ENCODE data around the gene MEIS1. TPM values are rescaled to one million over a fixed set of nuclear protein-coding genes. Genes with fewer than 3 reads are reported as not detected.

Gene MEIS1
- total and polyA plus RNA-seq, 2 experiments from 2014 or later = 19.1 to 44.4 TPM

- no peaks in the 10 kb centered on the region for H3F3A ChIP-seq (ENCODE audit: insufficient read depth)
- no peak for TF ChIP-seq EZH2phosphoT487 (IDR thresholded peaks at IDR 0.05; ENCODE audit: insufficient read depth, low read depth)
- no peak for TF ChIP-seq EZH2 (IDR thresholded peaks at IDR 0.05; ENCODE audit: insufficient read depth, poor library complexity, severe bottlenecking)
- no peak overlapping the region for H3K9ac ChIP-seq
- H3K4me2 ChIP-seq (ENCODE audit: unreplicated experiment) = no peak overlapping the region
- H3K4me3 ChIP-seq = no peak overlapping the region
- H3K4me1 ChIP-seq (ENCODE audit: insufficient read depth) = no peaks in the 10 kb centered on the region
- no peaks in the 10 kb centered on the region for H3K9me2 ChIP-seq (ENCODE audit: insufficient read depth)
- H2AFZ ChIP-seq = no peak overlapping the region
- DNase-seq = no peak
- H3K36me3 ChIP-seq (ENCODE audit: low read depth) = peaks cover 13% of the 10 kb centered on the region; the same call in 1 of the 2 replicates
- in situ Hi-C loops (cut with MboI) = no loop called here
- no peaks in the 10 kb centered on the region for H3K9me3 ChIP-seq (ENCODE audit: low read depth)
- no peak overlapping the region for H3K27ac ChIP-seq
- H4K20me1 ChIP-seq (ENCODE audit: insufficient read depth) = no peaks in the 10 kb centered on the region
- WGBS, 2 experiments (ENCODE audit: low coverage in 1 of 2, low lambda C conversion rate in 2 of 2, missing lambda C conversion rate in 2 of 2) = 76 to 77% methylated on average over 2 of the region's 2 CpGs
- peaks cover 52% of the 10 kb centered on the region for H3K79me2 ChIP-seq (ENCODE audit: insufficient read depth)
- H3K27me3 ChIP-seq (replicated peaks; ENCODE audit: insufficient read depth) = no peaks in the 10 kb centered on the region
These were observed 91.3 kb downstream of the MEIS1 start for GRCh38 chr2:66526180-66526579.

DNA sequence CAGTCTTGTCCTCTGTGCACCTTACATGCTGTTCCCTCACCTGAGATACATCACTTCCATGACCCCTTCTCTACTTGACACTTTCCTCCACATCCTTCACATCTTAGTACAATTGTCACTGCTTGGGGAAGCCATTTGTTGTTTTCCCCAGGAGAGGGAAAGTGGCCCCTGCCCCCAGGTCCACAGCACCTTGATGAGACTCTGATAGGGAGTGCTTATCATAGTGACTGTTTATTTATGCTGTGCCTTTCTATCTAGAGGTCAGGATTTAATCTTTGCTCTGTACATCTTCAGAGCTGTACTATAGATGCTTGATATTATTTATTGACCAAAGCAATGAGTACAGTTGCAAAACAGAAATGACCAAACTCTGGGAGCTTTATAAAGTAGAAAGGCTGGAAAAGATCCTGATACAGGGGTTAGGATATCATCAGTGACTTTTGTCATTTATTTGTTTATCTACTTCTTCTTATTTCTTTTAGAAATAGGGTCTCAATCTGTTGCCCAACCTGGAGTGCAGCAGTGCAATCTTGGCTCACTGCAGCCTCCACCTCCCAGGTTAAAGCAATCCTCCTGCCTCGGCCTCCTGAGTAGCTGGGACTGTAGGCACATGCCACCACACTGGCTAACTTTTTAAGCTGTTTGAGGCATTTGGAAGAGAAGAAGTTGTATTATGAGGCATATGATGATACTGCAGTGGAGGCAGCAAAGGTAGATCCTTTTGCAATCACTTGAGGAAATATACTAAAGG is 94.2 kb downstream of the MEIS1 start:
- Histone ChIP-seq H3K4me2 (ENCODE audit: unreplicated experiment) (no peak overlapping the region), H2AFZ (no peak overlapping the region), H3K9me2 (ENCODE audit: insufficient read depth) (no peaks in the 10 kb centered on the region), H3K4me1 (ENCODE audit: insufficient read depth) (no peaks in the 10 kb centered on the region), H3K79me2 (ENCODE audit: insufficient read depth) (peaks cover 34% of the 10 kb centered on the region), H3K36me3 (ENCODE audit: low read depth) (peaks cover 10% of the 10 kb centered on the region; the same call in 1 of the 2 replicates), H3K9ac (no peak overlapping the region), H3F3A (ENCODE audit: insufficient read depth) (no peaks in the 10 kb centered on the region), H3K27me3 (replicated peaks; ENCODE audit: insufficient read depth) (no peaks in the 10 kb centered on the region), H3K9me3 (ENCODE audit: low read depth) (no peaks in the 10 kb centered on the region), H4K20me1 (ENCODE audit: insufficient read depth) (no peaks in the 10 kb centered on the region), H3K4me3 (no peak overlapping the region), H3K27ac (no peak overlapping the region)
- in situ Hi-C loops (cut with MboI) = no loop called here
- TF ChIP-seq EZH2 (IDR thresholded peaks at IDR 0.05; ENCODE audit: insufficient read depth, poor library complexity, severe bottlenecking) (no peak), EZH2phosphoT487 (IDR thresholded peaks at IDR 0.05; ENCODE audit: insufficient read depth, low read depth) (no peak)
- 94 to 100% methylated on average over 1 of the region's 1 CpG for WGBS, 2 experiments (ENCODE audit: low coverage in 1 of 2, low lambda C conversion rate in 2 of 2, missing lambda C conversion rate in 2 of 2)
- no peak for DNase-seq

- no peak overlapping the region for H3K4me3 ChIP-seq
- peaks cover 30% of the 10 kb centered on the region for H3K79me2 ChIP-seq (ENCODE audit: insufficient read depth)
- no peak for TF ChIP-seq EZH2 (IDR thresholded peaks at IDR 0.05; ENCODE audit: insufficient read depth, poor library complexity, severe bottlenecking)
- TF ChIP-seq EZH2phosphoT487 (IDR thresholded peaks at IDR 0.05; ENCODE audit: insufficient read depth, low read depth) = no peak
- H4K20me1 ChIP-seq (ENCODE audit: insufficient read depth) = no peaks in the 10 kb centered on the region
- no peaks in the 10 kb centered on the region for H3F3A ChIP-seq (ENCODE audit: insufficient read depth)
- no peaks in the 10 kb centered on the region for H3K27me3 ChIP-seq (replicated peaks; ENCODE audit: insufficient read depth)
- H3K4me1 ChIP-seq (ENCODE audit: insufficient read depth) = no peaks in the 10 kb centered on the region
- no peak overlapping the region for H3K4me2 ChIP-seq (ENCODE audit: unreplicated experiment)
- H2AFZ ChIP-seq = no peak overlapping the region
- DNase-seq = no peak
- no peak overlapping the region for H3K9ac ChIP-seq
- peaks cover 10% of the 10 kb centered on the region; the same call in 1 of the 2 replicates for H3K36me3 ChIP-seq (ENCODE audit: low read depth)
- in situ Hi-C loops (cut with MboI) = no loop called here
- no peak overlapping the region for H3K27ac ChIP-seq
- no peaks in the 10 kb centered on the region for H3K9me2 ChIP-seq (ENCODE audit: insufficient read depth)
- no peaks in the 10 kb centered on the region for H3K9me3 ChIP-seq (ENCODE audit: low read depth)
- WGBS, 2 experiments (ENCODE audit: low coverage in 1 of 2, low lambda C conversion rate in 2 of 2, missing lambda C conversion rate in 2 of 2) = 100% methylated on average over 3 of the region's 3 CpGs
These were observed 95.7 kb downstream of the MEIS1 start for GRCh38 chr2:66530651-66531050.

GRCh38 chr2:66531155-66531554 is 96.2 kb downstream of the MEIS1 start:
- Histone ChIP-seq H3K4me1 (ENCODE audit: insufficient read depth) (no peaks in the 10 kb centered on the region), H3K9ac (no peak overlapping the region), H3K27ac (no peak overlapping the region), H3F3A (ENCODE audit: insufficient read depth) (0 out of 2 replicates have a peak, but pooled peaks cover under 1% of the 10 kb centered on the region), H3K36me3 (ENCODE audit: low read depth) (peaks cover 10% of the 10 kb centered on the region; the same call in 1 of the 2 replicates), H3K27me3 (replicated peaks; ENCODE audit: insufficient read depth) (no peaks in the 10 kb centered on the region), H3K4me3 (no peak overlapping the region), H3K4me2 (ENCODE audit: unreplicated experiment) (no peak overlapping the region), H2AFZ (no peak overlapping the region), H4K20me1 (ENCODE audit: insufficient read depth) (no peaks in the 10 kb centered on the region), H3K79me2 (ENCODE audit: insufficient read depth) (peaks cover 34% of the 10 kb centered on the region), H3K9me2 (ENCODE audit: insufficient read depth) (no peaks in the 10 kb centered on the region), H3K9me3 (ENCODE audit: low read depth) (no peaks in the 10 kb centered on the region)
- in situ Hi-C loops (cut with MboI) = no loop called here
- DNase-seq = no peak
- TF ChIP-seq EZH2phosphoT487 (IDR thresholded peaks at IDR 0.05; ENCODE audit: insufficient read depth, low read depth) (no peak), EZH2 (IDR thresholded peaks at IDR 0.05; ENCODE audit: insufficient read depth, poor library complexity, severe bottlenecking) (no peak)
- 97 to 100% methylated on average over 1 of the region's 1 CpG for WGBS, 2 experiments (ENCODE audit: low coverage in 1 of 2, low lambda C conversion rate in 2 of 2, missing lambda C conversion rate in 2 of 2)

All from GM23248 (cell line).